Occipital lobe (tissue), 2 donors: ENCODE results near the gene KCNJ4. TPM values are rescaled to one million over a fixed set of nuclear protein-coding genes. Genes with fewer than 3 reads are reported as not detected.
"Not testable (repeated sequence)": the region's sequence is repeated elsewhere in the genome, so short reads cannot be mapped to it uniquely, and the experiment has no call there.

Experiments used
- DNase-seq: peaks from one replicate; lab custom pipeline; 2025; lab: John Stamatoyannopoulos, UW
- total RNA-seq: library from RNA; depleted of rRNA; stranded (reverse); fragments of >200 nt; gene quantifications from one replicate; pipeline ENCODE4 v1.2.3, GENCODE V29; 2014

The KCNJ4 gene
- total RNA-seq, 1 donor from 2014 or later, result 9.7 TPM

- no peak for DNase-seq
Observed at GRCh38 chr22:38471237-38471636, 16.2 kb upstream of the KCNJ4 start.

GRCh38 chr22:38470179-38470578 is 15.2 kb upstream of the KCNJ4 start:
- DNase-seq, result not testable (repeated sequence)

DNA sequence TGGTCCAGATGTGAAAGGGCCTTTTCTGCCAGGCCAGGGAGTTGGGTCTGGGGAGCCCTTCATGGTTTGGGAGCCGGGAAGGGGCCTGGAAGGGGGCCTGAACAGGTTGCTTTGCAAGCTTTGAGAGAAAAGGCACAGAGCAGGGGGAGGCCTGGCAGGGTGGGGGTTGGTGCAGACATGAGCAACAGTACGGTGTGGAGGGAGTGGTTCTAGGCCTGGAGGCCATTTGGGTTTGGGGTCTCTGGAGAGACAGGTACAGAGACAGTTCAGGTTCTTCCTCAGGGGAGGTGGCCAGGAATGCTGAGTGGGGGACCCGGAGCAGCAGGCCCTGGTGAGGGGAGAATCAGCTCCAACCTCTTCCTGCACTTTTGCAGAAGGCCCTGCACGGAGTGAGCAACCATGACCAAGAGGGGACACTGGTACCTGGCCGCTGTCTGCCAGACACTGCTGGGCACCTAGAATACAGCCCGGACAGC is 14.3 kb upstream of the KCNJ4 start:
- DNase-seq, result no peak

GRCh38 chr22:38468443-38469305 is 13.7 kb upstream of the KCNJ4 start:
- DNase-seq, result no peak

GRCh38 chr22:38467904-38468442 is 13.0 kb upstream of the KCNJ4 start, which contains the start of gene KDELR3:
Gene KDELR3, plus strand, starts transcription at chr22:38468096. Its CDS starts 138 bp downstream, at chr22:38468234.
- no peak for DNase-seq

- DNase-seq, result no peak
Observed at GRCh38 chr22:38467438-38467903, 12.5 kb upstream of the KCNJ4 start.

GRCh38 chr22:38465673-38466490 is 10.9 kb upstream of the KCNJ4 start:
- no peak for DNase-seq

DNA sequence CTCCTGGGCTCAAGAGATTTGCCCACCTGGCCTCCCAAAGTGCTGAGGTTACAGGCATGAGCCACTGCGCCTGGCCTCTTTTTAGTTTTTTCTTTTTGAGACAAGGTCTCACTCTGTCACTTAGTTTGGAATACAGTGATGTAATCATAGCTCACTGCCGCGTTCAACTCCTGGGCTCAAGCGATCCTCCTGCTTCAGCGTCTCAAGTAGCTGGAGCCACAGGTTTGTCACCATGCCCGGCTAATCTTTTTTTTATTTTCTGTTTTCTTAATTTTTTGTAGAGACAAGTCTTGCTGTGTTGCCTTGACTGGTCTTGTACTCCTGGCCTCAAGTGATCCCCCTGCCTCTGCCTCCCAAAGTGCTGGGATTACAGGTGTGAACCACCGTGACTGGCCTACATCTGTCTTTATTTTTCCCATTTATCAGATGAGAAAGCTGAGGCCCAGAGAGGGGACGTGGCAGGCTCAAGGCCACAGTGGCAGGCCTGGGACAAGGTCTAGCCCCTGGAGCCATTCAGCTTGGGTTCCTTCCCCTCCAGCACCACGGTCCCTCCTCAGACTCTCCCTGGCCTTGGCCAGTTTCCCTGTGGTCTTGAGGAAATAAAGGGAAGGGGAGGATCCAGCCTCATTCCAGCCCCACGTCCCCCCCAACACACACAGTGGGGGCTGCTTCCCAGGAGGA is 10.1 kb upstream of the KCNJ4 start:
- DNase-seq, result no peak

DNA sequence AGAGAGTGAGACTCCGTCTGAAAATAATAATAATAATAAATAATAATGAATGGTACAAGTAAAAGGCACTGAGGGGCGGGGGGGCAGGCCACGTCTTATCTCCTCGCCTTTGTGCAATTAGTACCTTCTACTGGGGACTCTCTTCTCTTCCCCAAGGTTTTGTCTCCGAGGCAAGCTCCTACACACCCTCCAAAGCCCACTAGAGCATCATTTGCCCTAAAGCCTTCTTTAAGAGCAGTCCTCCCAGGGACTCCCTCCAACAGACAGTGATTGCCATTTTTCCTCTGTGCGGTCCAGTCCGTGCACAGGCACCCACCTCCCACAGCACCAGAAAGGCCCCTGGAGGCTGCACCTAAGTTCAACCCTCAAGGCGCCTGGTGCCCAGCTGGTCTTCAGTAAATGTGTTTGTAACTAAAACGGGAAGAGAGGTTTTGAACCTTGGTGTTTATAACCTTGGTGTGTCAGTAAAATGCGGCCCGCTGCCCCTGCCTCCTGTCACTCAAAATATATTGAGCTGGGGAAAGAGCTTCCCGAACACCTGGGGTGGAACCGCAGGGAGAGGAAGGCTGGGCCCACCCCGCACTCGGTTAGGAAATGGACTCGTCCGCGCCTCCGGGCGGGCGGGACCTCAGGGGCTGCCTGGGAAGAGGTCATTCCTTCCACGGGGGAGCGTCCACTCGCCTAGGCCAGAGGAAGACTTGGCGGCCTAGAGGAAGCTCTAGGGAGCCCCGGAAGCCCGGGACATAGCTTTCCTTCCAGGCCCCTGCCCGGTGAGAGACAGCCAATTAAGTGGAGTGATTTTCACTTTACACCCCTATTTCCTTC is 8.2 kb upstream of the KCNJ4 start:
- DNase-seq, result no peak

- peak; percentile 79 for DNase-seq
Observed at GRCh38 chr22:38461414-38462081, 6.5 kb upstream of the KCNJ4 start.

GRCh38 chr22:38461057-38461413 is 6.0 kb upstream of the KCNJ4 start:
- DNase-seq, result no peak

GRCh38 chr22:38460426-38460840 is 5.4 kb upstream of the KCNJ4 start:
- DNase-seq, result no peak

DNA sequence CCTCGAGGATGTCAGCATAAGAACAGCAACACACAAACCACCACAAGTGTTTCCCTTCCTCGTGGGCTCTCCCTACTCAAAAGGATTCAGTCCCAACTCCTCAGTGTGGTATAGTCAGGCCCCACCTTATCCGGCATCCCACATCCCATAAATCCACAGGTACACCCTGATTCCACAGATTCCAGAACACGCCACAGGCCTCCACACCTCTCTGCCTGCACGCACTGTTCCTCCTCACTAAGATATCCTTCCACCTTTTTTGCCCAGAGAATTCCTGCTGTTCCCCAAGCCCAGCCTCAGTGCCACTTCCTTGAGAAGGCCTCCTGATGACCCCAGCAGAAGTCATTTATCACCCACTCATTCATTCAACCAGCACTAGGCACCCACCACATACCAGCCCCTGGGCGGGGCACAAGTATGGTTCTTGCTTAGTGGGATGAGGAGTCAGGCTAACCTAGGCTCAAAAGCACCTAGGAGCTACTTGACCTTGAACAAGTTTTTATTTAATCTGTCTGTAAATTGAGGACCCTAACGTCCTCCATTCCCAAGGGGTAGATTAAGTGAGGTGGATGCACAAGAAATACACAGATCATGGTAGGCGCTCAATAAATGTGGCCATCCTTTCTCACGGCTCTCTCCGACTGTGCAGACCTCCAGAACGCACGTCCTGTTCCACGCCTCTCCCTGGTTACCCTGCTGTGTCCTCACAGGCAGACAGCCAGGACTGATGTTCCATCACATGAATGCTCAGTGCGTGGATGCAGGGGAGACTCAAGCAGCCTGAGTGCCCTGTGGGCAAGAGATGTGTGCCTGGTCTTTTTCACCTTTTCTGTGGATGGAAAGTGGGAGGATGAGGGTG is 2.1 kb upstream of the KCNJ4 start:
- no peak for DNase-seq

- DNase-seq, result no peak
Observed at GRCh38 chr22:38456272-38456835, 1.4 kb upstream of the KCNJ4 start.

DNA sequence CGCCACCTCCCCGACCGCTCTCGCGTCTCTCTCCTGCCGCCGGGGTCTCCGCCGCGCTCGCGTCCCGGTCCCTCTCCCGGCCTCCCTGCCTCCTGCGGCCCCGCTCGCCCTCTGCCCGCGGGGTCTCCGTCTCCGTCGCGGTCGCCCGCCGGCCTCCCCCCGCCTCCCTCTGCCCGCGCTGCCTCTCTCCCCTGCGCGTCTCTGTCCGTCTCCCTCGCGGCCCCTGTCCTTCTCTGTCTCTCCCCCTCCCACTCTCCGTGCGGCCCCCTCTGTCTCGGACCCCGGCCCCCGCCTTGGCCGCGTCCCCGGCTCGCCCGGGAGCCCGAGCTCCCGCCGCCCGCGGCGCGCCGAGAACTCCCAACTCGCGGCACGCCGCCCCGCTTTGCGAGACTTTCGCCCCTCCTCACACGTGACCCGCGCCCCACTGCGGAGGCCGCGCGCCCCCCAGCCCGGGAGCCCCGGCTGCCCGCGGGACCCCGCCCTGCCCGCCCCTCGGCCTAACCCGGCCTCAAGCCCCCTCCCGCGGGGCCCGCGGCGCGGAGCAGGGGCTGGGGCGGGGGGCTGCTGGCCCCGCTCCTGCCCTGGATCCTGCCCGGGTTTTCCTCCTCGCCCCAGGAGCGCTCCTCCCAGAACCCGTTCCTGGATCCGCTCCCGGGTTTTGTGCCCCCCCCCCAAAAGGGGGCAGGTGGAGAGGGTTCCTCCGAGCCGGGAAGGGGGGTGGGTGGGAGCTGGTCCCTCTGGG is 702 bp upstream of the KCNJ4 start:
- no peak for DNase-seq

DNA sequence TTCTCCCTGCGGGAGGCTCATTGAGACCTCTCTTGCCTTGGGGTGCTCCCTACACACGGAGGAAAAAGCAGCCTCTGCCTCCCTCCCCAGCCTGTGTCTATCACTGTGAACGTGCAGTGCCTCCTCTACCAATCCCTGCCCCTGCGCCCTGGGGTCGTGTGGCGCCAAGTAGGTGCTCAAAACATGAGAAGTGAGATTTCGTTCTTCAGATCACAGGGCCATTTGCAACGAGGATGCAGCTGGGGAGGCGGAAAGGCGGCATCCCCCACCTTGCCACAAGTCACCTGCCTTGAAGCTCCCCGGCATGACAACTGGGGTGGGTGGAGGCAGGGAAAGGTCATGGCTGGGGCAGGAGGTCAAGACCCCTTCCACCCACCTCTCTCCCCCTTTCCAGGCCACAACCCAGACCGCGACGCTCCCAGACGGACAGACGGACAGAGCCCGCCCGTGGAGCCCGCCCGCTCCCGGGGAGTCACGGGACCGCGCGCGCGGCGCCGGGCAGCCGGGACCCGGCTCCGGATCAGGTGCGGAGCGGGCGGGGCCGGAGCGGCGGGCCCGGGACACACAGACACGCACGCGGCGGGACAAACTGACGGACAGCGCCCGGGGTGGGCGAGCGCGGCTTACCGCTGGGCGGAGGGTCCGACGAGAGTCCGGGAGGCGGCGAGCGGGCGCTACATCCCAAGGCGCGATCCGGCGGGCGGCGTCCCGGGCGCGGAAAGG is 485 bp downstream of the KCNJ4 start:
- no peak for DNase-seq

- no peak for DNase-seq
Observed at GRCh38 chr22:38453996-38454352, 1.0 kb downstream of the KCNJ4 start.
